Smooth muscle cell (in vitro differentiated cells): ENCODE measurements around the gene L3MBTL1. TPM values are rescaled to one million over a fixed set of nuclear protein-coding genes. Genes with fewer than 3 reads are reported as not detected.

Experiments used
- DNase-seq: peaks from one replicate; lab custom pipeline; 2025; ENCODE audit not compliant: unreplicated experiment; lab: John Stamatoyannopoulos, UW
- H2AFZ ChIP-seq: fragments of 200-600 bp; sonication (generic); 2 replicates; pipeline ENCODE4 v1.6.0; 2016; ENCODE audit warnings: antibody characterized with exemption, low read depth, mild to moderate bottlenecking
- H3F3A ChIP-seq: fragments of 200-600 bp; sonication (generic); 2 replicates; pipeline ENCODE4 v1.6.0; 2017; ENCODE audit warnings: antibody characterized with exemption, low read depth
- H3K27ac ChIP-seq: fragments of 200-600 bp; sonication (generic); 2 replicates; pipeline ENCODE4 v1.5.1; 2016; ENCODE audit warnings: low read depth, mild to moderate bottlenecking
- H3K27me3 ChIP-seq: fragments of 200-600 bp; sonication (generic); 2 replicates; pipeline ENCODE4 v1.6.1; 2016; ENCODE audit warnings: low read depth, mild to moderate bottlenecking
- H3K36me3 ChIP-seq: fragments of 200-600 bp; sonication (generic); 2 replicates; pipeline ENCODE4 v1.5.1; 2016; ENCODE audit warnings: low read depth
- H3K4me1 ChIP-seq: fragments of 200-600 bp; sonication (generic); 2 replicates; pipeline ENCODE4 v1.5.1; 2016; ENCODE audit warnings: low read depth
- H3K4me2 ChIP-seq: fragments of 200-600 bp; sonication (generic); 2 replicates; pipeline ENCODE4 v1.6.0; 2016; ENCODE audit warnings: mild to moderate bottlenecking
- H3K4me3 ChIP-seq: fragments of 200-600 bp; sonication (generic); 2 replicates; pipeline ENCODE4 v1.5.1; 2016; ENCODE audit warnings: mild to moderate bottlenecking
- H3K79me2 ChIP-seq: fragments of 200-600 bp; sonication (generic); 2 replicates; pipeline ENCODE4 v1.6.0; 2016; ENCODE audit warnings: low read depth, mild to moderate bottlenecking
- H3K9ac ChIP-seq: fragments of 200-600 bp; sonication (generic); 2 replicates; pipeline ENCODE4 v1.6.0; 2016; ENCODE audit warnings: low read depth
- H3K9me3 ChIP-seq: fragments of 200-600 bp; sonication (generic); replicated peaks from 2 replicates; pipeline ENCODE4 v1.5.1; 2016; ENCODE audit warnings: low read depth
- H4K20me1 ChIP-seq: fragments of 200-600 bp; sonication (generic); 2 replicates; pipeline ENCODE4 v1.6.0; 2016; ENCODE audit warnings: low read depth
- WGBS: methylation state at CpG from one replicate; pipeline ENCODE4 v1.1.7; 2016; ENCODE audit warnings: low lambda C conversion rate; 5-methylcytosine and 5-hydroxymethylcytosine counted together
- polyA plus RNA-seq: library from polyadenylated mRNA; unstranded; fragments of >200 nt; fragmentation: Nextera tagmentation; extraction: Ambion mirVana; gene quantifications from 2 replicates; pipeline ENCODE4 v1.2.1, GENCODE V29; 2016
- total RNA-seq: library from RNA; depleted of rRNA; stranded (reverse); fragments of >200 nt; gene quantifications from 2 replicates; pipeline ENCODE4 v1.2.3, GENCODE V29; 2014
- TF ChIP-seq, protein P1 (sequence below): fragments of 200-600 bp; sonication (generic); IDR thresholded peaks from 2 replicates; pipeline ENCODE4 v1.5.1; 2017; ENCODE audit warnings: borderline replicate concordance, mild to moderate bottlenecking, antibody characterized with exemption; ENCODE audit not compliant: insufficient read depth, poor library complexity, severe bottlenecking

L3MBTL1 gene
- total and polyA plus RNA-seq, 2 experiments from 2014 or later, result 7.7 to 8.9 TPM

DNA sequence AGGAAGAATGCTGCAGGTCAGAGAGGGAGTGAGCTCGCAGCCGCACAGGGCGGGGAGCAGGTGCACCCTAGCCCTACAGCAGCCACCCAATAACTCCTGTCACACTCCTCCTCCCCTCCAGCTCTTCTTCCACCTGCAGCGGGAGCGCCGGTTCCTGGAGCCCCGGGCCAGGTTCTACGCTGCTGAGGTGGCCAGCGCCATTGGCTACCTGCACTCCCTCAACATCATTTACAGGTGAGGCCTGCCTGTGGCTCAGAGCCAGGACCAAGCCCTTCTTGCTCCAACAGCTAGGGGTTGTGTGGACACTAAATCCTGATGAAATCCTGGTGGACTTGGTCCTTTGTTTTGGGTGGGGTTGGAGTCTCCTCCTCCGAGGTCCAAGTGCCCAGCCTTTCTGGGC, 63.0 kb downstream of the L3MBTL1 start:
- Histone ChIP-seq H3K27ac (no peak overlapping the region), H3F3A (no peaks in the 10 kb centered on the region), H3K79me2 (no peaks in the 10 kb centered on the region), H2AFZ (no peak overlapping the region), H3K36me3 (no peaks in the 10 kb centered on the region), H3K27me3 (no peaks in the 10 kb centered on the region), H4K20me1 (no peaks in the 10 kb centered on the region), H3K4me1 (no peaks in the 10 kb centered on the region), H3K9me3 (no peaks in the 10 kb centered on the region), H3K4me2 (no peak overlapping the region), H3K9ac (no peak overlapping the region), H3K4me3 (no peak overlapping the region)
- no peak for DNase-seq
- 96% methylated on average over 10 of the region's 10 CpGs for WGBS
- TF ChIP-seq, protein P1, sequence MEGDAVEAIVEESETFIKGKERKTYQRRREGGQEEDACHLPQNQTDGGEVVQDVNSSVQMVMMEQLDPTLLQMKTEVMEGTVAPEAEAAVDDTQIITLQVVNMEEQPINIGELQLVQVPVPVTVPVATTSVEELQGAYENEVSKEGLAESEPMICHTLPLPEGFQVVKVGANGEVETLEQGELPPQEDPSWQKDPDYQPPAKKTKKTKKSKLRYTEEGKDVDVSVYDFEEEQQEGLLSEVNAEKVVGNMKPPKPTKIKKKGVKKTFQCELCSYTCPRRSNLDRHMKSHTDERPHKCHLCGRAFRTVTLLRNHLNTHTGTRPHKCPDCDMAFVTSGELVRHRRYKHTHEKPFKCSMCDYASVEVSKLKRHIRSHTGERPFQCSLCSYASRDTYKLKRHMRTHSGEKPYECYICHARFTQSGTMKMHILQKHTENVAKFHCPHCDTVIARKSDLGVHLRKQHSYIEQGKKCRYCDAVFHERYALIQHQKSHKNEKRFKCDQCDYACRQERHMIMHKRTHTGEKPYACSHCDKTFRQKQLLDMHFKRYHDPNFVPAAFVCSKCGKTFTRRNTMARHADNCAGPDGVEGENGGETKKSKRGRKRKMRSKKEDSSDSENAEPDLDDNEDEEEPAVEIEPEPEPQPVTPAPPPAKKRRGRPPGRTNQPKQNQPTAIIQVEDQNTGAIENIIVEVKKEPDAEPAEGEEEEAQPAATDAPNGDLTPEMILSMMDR, result no peak

DNA sequence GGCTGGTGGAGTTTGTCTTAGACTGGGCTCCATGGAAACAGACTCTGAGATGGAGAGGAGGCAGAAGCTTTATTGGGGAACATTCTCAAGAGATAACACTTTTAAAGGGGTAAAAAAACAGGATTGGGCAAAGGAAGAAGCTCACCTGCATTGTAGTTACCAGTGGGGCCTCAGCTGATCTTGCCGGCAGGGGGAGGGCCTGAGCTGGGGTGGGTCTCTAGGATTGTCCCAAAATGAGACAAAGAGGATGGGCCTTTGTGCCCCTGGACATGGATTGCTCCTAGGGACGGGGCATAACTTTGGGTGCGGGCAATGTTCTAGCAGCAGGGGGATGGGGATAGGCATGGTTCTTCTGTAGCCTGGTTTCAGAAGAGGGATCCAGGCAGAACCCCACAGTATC, 63.8 kb downstream of the L3MBTL1 start:
- H3K4me3 ChIP-seq, result no peak overlapping the region
- WGBS, result 96% methylated on average over 3 of the region's 3 CpGs

DNA sequence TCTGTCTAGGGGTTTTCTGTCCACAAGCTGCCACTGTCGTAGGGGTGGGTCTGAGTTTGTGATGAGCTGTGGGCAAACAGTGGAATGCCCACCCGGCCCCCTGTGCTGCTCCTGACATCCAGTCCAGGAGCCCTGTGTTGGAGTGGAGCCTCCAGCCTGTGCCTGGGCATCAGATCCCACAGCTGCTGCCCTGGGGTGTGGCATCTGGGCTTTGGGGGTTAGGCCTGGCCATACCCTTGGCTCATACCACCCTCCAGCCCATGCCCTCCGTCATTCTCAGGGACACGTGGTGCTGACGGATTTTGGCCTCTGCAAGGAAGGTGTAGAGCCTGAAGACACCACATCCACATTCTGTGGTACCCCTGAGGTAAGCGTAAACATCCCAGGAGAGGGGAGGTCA, 64.3 kb downstream of the L3MBTL1 start:
- Histone ChIP-seq H3K36me3 (no peaks in the 10 kb centered on the region), H4K20me1 (no peaks in the 10 kb centered on the region), H3K4me2 (no peak overlapping the region), H2AFZ (no peak overlapping the region), H3K4me1 (no peaks in the 10 kb centered on the region), H3K4me3 (no peak overlapping the region), H3K27me3 (no peaks in the 10 kb centered on the region), H3K79me2 (no peaks in the 10 kb centered on the region), H3K27ac (no peak overlapping the region), H3K9ac (no peak overlapping the region), H3K9me3 (no peaks in the 10 kb centered on the region), H3F3A (no peaks in the 10 kb centered on the region)
- no peak for DNase-seq
- 96% methylated on average over 6 of the region's 6 CpGs for WGBS
- TF ChIP-seq, protein P1, result no peak

More for the DNA sequence above, 63.8 kb downstream of the L3MBTL1 start:
- Histone ChIP-seq H2AFZ (no peak overlapping the region), H3K27me3 (no peaks in the 10 kb centered on the region), H4K20me1 (no peaks in the 10 kb centered on the region), H3K27ac (no peak overlapping the region), H3K9ac (no peak overlapping the region), H3F3A (no peaks in the 10 kb centered on the region), H3K9me3 (no peaks in the 10 kb centered on the region), H3K79me2 (no peaks in the 10 kb centered on the region), H3K4me1 (no peaks in the 10 kb centered on the region), H3K36me3 (no peaks in the 10 kb centered on the region), H3K4me2 (no peak overlapping the region)
- TF ChIP-seq, protein P1, result no peak
- no peak for DNase-seq

DNA sequence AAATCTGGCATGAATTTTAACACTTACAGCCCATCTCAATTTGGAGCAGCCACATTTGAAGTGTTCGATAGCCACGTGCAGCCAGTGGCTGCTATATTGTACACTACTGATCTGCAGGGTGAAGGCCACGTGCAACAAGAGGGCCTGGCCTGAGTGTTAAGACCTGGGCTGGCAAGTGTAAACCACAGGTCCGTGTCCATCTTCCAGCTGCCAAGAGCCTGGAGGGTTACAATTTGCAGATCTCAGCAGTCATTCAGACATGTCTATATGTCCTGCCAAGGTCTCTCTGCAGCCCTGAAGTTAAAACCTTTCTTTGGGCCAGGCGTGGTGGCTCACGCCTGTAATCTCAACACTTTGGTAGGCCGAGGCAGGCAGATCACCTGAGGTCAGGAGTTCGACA, 65.4 kb downstream of the L3MBTL1 start:
- H3K9me3 ChIP-seq, result no peaks in the 10 kb centered on the region
- no peak for DNase-seq
- TF ChIP-seq, protein P1, result no peak
- H2AFZ ChIP-seq, result no peak overlapping the region
- H3K4me1 ChIP-seq, result no peaks in the 10 kb centered on the region
- H3K36me3 ChIP-seq, result no peaks in the 10 kb centered on the region
- H3K79me2 ChIP-seq, result no peaks in the 10 kb centered on the region
- H3K4me3 ChIP-seq, result no peak overlapping the region
- no peaks in the 10 kb centered on the region for H3K27me3 ChIP-seq
- H4K20me1 ChIP-seq, result no peaks in the 10 kb centered on the region
- no peak overlapping the region for H3K27ac ChIP-seq
- no peaks in the 10 kb centered on the region for H3F3A ChIP-seq
- no peak overlapping the region for H3K9ac ChIP-seq
- 95% methylated on average over 8 of the region's 8 CpGs for WGBS
- H3K4me2 ChIP-seq, result no peak overlapping the region
